HG03045 (cell line): ENCODE results near the gene GHRHR.

Experiments
- ATAC-seq: cut with Tn5 transposase; IDR thresholded peaks from one replicate; pipeline ENCODE4 v1.9.1; 2021; ENCODE audit warnings: mild to moderate bottlenecking, moderate library complexity; ENCODE audit not compliant: unreplicated experiment

GHRHR gene

GRCh38 chr7:30965883-30966282 is 2.1 kb downstream of the GHRHR start:
- no peak for ATAC-seq

DNA sequence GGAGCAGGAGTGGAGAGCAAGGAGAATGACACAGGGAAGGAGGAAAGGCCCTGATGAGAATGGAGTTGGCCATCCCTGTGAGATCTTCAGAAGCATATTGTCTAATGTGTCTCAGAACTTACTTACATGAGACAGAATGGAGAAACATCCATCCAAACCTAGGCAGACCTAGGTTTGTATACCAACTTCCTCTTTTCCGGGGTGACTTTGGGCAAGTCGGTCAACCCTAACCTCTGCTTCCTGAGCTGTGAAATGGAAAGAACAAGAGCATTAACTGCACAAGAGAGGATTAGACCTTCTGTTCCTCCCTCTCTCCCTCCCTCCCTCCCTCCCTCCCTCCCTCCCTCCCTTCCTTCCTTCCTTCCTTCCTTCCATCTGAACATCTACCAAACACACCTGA is 4.5 kb downstream of the GHRHR start:
- ATAC-seq = no peak

DNA sequence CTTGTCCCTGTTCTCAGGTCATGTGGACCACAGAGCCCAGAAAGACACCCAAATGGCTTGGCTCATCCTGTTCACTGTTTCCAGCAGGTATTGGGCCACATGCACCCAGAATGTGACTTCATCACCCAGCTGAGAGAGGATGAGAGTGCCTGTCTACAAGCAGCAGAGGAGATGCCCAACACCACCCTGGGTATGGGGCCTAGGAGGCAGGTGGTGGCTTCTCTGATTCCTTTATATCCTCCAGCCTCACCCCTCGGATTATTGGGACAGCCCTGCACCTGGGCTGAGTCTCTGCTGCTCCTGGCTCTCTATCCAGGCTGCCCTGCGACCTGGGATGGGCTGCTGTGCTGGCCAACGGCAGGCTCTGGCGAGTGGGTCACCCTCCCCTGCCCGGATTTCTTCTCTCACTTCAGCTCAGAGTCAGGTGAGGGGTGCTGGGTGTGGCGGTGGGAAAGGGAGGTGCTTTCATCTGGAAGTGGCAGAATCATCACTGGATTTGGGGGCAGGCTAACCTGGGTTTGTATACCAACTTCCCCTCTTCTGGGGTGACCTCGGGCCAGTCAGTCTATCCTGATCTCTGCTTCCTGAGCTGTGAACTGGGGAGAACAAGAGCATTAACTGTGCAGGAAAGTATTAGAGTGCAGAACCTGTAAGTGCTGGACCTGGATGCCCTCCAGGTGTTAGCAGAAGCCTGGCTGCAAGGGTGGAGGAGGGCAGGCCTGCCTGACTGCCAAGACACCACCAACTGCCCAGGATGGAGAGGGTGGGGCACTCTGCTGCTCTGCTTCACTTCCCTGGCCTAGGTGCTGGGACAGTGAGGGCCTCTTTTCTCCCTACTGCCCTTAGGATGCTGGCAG is 5.2 kb downstream of the GHRHR start:
- no peak for ATAC-seq

DNA sequence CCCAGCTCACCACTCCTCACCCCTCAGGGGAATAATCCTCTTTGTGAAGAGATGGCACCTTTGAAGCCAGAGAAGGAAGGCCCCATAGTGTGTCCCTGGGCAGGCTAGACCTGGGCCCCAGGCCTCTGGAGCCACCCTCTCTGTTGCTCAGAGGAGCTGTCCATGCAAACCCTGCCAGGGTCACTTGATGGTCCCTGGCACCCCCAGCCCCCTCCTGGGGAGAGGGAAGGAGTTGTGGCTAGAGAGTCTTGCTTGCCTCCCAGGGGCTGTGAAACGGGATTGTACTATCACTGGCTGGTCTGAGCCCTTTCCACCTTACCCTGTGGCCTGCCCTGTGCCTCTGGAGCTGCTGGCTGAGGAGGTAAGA is 5.8 kb downstream of the GHRHR start:
- ATAC-seq = no peak

GRCh38 chr7:30970074-30970473 is 6.3 kb downstream of the GHRHR start:
- no peak for ATAC-seq

DNA sequence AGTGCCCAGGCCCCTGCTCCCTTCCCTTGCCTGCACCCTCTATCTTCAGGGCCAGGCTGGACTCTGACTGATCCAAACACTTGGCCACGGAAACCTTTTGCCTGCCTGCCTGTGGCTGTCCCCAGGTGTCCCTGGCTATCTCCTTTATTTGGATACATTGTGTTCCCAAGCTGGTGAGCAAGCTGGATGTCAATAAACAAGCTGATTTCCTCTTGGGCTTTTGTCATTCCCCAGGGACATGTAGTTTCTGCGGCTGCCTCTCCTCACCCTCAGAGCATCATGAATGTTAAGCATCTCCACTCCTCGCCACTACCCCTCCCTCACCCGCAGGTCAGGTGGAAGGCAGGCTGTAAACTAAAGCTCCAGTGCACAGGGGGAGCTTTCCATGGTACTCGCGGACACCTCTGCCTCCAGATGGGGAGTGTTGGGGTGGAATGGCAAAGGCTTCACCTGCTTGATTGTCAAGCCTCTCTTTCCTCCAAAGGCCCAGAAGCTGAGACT is 6.9 kb downstream of the GHRHR start:
- ATAC-seq = no peak

GRCh38 chr7:30971440-30971839 is 7.7 kb downstream of the GHRHR start:
- ATAC-seq = no peak

GRCh38 chr7:30971840-30972563 is 8.2 kb downstream of the GHRHR start:
- no peak for ATAC-seq

DNA sequence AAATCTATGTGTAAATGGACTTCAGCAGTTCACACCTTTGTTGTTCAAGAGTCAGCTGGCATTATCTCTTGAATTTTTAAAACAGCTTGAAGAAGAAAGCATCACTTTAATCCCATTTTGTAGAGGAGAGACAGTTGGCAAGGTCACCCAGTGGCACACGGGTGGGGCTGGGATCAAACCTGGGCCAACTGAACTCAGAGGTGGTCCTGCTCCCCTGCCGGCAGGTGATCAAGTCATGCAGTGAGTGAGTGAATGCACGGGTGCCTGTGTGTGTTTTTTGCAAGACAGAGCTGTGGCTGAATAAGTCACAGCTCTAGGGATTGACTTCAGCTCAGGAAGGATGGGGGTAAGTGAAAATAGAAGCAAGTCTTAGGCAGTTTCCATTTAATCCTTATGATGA is 9.5 kb downstream of the GHRHR start:
- ATAC-seq = no peak

DNA sequence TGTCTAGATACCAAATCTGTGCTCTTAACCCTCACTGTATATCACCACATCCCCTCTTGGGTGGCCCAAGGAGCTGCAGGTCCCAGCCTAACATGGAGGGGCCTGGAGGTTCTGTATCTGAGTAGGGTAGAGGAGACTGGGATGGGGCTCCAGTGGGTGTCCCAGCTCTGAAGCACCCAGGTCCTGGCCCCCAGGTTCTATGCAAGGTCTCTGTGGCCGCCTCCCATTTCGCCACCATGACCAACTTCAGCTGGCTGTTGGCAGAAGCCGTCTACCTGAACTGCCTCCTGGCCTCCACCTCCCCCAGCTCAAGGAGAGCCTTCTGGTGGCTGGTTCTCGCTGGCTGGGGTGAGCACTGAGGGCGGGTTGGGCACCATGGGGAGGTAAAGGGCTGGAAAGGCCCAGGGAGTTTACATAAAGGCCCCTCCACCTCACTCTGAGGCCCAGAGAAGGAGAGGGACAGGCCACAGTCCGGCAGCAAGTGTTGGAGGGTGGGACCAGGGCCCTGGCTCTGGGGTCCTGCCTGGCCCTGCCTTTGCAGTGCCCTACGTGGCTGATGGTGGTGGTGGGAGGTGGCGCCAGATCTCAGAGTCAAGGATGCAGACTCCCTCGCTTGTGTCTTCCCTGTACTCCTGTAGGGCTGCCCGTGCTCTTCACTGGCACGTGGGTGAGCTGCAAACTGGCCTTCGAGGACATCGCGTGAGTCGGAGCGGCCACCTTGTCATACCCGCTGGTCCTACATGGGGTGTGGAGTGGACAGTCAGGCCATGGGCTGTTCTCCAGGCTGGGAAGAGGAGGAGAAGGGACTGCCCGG is 10.2 kb downstream of the GHRHR start:
- ATAC-seq = no peak

GRCh38 chr7:30974605-30975255 is 11.0 kb downstream of the GHRHR start:
- ATAC-seq = peak; percentile 98

DNA sequence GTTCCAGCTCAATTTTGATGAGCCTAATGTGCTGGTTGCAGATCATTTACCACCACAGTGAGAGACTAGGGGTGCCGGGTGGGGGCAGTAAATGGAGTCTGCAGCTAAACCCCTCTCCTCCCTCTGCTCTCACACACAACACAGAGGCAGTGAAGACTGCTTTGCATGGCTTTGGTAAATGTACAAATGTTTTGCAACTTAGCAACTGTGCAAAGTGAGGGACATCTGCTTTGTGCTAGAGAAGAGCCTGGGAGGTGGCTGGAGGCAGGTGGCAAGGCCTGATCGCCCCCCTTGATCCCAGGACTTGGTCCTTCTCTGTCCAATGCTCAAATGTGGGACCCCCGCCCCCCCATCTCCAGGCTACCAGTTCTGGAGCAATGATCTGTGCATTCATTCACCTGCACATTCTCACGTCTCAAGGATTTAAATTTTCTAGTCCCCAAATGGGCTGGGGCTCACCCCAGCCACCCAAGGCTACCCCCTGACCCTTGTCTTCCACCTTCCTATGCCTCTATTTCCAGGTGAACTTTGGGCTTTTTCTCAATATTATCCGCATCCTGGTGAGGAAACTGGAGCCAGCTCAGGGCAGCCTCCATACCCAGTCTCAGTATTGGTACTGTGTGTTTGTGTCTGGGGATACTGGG is 11.6 kb downstream of the GHRHR start:
- no peak for ATAC-seq

GRCh38 chr7:30976381-30976780 is 12.6 kb downstream of the GHRHR start:
- ATAC-seq = no peak

GRCh38 chr7:30977222-30977621 is 13.5 kb downstream of the GHRHR start:
- no peak for ATAC-seq

DNA sequence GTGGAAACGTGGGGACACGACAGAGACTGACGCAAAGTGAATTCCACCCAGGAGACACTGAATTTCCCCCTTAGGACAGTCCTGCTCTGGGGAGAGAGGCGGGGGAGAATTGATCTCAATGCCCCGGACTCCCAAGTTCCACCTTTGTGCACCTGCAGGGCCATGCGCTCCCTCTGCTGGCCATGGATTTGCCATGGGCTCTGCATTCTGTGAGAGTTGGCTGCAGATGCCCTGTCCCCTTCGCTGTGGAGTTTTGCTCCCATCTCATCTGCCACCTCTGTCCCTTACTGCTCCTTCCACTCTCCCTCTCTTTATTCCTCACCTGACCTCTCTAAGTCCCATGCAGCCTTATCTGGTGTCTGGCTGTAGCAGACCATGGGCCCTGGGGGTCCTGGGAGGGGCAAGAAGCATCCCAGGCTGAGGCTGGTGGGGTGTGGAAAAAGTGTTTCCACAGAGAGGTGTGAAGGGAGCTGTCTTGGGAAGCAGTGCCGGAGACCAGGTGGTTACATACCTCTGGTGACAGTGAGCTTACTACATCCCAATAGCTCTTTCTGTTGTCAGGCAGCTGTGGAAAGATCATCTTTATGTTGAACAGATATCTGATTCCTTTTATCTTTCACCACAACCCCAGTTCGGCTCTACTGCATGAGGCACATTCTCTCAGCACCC is 14.3 kb downstream of the GHRHR start:
- no peak for ATAC-seq

DNA sequence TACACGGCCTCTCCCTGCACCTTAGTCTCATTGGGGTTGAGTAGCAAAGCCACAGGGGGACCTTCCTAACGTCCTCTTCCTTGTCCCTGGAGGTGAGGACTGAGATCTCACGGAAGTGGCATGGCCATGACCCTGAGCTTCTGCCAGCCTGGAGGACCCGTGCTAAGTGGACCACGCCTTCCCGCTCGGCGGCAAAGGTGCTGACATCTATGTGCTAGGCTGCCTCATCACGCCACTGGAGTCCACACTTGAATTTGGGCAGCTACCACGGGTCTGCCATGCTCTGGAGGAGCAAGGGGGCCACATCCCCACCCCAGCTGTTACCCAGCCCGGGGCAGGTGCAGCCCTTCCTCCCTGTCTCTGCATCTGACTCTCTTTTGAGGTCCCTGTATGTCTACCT is 15.3 kb downstream of the GHRHR start:
- ATAC-seq = no peak

DNA sequence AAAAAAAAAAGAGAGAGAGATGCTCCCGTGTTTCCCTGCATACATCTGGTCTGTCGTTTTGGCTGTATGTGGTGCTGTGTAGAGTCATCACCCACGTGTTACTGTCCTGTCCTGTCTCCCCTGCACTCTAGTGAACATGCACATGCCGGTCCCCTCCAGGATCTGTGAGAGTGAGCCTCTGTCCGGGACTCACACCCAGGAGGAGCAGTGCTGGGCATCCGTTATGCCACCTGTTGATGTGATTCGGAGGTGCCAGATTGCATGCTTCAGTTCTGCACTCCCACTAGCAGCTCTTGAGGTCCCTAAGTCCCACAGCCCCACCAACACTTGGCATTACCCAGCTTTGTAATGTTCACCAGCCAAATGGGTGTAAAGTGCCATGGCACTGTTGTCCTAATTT is 16.4 kb downstream of the GHRHR start:
- ATAC-seq = no peak

DNA sequence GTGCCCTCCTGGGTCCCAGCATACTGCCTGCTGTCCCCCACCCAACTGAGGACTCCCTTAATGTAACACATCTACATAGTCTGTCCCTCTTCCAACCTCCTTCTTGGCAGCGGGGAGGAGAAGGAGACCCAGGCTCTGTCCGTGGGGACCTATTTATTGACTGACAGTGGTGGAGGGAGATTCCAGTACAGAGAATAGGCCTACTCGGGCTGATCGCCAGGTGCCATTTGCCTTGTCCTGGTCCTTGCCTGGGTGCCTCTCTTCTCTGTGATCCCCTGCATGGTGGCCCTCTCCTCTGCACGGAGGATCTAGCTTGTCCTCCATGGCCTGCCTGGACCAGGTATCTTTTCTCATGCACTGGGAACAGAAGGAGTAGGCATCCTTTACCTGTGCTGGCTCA is 17.0 kb downstream of the GHRHR start:
- no peak for ATAC-seq

GRCh38 chr7:30983042-30983913 is 19.5 kb downstream of the GHRHR start:
- ATAC-seq = peak; percentile 85
